Immature natural killer cell (primary cell): ENCODE data around the gene RNASE4. TPM values are rescaled to one million over a fixed set of nuclear protein-coding genes. Genes with fewer than 3 reads are reported as not detected.
"Not testable (repeated sequence)": the region's sequence is repeated elsewhere in the genome, so short reads cannot be mapped to it uniquely, and the experiment has no call there.

ENCODE experiments used
- DNase-seq, 3 donors: peaks; one replicate each; pipeline ENCODE4 v3.0.0; 2022; ENCODE audit warnings: mixed read lengths in 1 of 3
- H3K27ac Mint-ChIP-seq, 6 donors: one replicate each; pipeline ENCODE4 v1.8.0; 2020; ENCODE audit warnings: mixed read lengths in 6 of 6, mild to moderate bottlenecking in 5 of 6, inconsistent platforms in 4 of 6, moderate library complexity in 3 of 6
- H3K27me3 Mint-ChIP-seq, 3 donors: one replicate each; pipeline ENCODE4 v1.8.0; 2020 to 2021; ENCODE audit warnings: low read depth in 3 of 3, mild to moderate bottlenecking in 3 of 3, mixed read lengths in 3 of 3, moderate library complexity in 3 of 3, inconsistent platforms in 1 of 3
- H3K36me3 Mint-ChIP-seq, 3 donors: one replicate each; pipeline ENCODE4 v1.8.0; 2020; ENCODE audit warnings: mixed read lengths in 3 of 3, inconsistent platforms in 2 of 3, mild to moderate bottlenecking in 2 of 3
- H3K4me1 Mint-ChIP-seq, 2 donors: one replicate each; pipeline ENCODE4 v1.8.0; 2020; ENCODE audit warnings: inconsistent platforms in 2 of 2, mild to moderate bottlenecking in 2 of 2, mixed read lengths in 2 of 2, moderate library complexity in 1 of 2
- H3K4me3 Mint-ChIP-seq, 5 donors: one replicate each; pipeline ENCODE4 v1.8.0; 2020; ENCODE audit warnings: mild to moderate bottlenecking in 5 of 5, mixed read lengths in 5 of 5, inconsistent platforms in 3 of 5, moderate library complexity in 3 of 5
- H3K9me3 Mint-ChIP-seq, 6 donors: one replicate each; pipeline ENCODE4 v1.8.0; 2020; ENCODE audit warnings: mild to moderate bottlenecking in 6 of 6, mixed read lengths in 6 of 6, inconsistent platforms in 4 of 6, moderate library complexity in 3 of 6
- polyA plus RNA-seq, 3 donors: library from polyadenylated mRNA; unstranded; fragments of 300-500 nt; fragmentation: Illumina TruSeq; gene quantifications; one replicate each; pipeline ENCODE4 v1.2.3, GENCODE V29; 2021

The RNASE4 gene
- polyA plus RNA-seq, 3 donors from 2014 or later: 0.50 to 1.6 (median 0.82) TPM

DNA sequence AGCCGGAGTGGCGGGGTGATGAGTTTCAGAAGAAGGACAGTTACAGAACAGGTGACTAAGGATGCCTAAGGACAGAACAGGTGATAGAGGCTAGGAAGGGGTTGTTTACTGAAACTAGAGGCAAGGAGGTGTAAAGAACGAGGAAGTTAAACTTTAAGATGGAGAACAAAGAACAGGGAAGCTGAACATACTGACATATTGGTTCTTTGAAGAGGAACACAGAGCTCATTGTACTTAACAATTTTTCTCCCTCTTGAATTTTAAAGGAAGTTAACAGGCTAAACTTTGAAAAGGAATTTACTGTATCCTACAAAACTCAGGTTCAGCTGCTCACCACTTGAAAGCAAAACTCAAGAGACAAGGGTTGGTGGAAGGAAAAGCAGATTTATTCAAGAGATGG, 41.8 kb downstream of the RNASE4 start:
- not testable (repeated sequence) for H3K4me3 Mint-ChIP-seq, H3K27ac Mint-ChIP-seq, H3K4me1 Mint-ChIP-seq, DNase-seq, H3K36me3 Mint-ChIP-seq, H3K9me3 Mint-ChIP-seq
- H3K27me3 Mint-ChIP-seq: peaks cover 3 to 20% (median 4%) of the 10 kb centered on the region in 3 donors

DNA sequence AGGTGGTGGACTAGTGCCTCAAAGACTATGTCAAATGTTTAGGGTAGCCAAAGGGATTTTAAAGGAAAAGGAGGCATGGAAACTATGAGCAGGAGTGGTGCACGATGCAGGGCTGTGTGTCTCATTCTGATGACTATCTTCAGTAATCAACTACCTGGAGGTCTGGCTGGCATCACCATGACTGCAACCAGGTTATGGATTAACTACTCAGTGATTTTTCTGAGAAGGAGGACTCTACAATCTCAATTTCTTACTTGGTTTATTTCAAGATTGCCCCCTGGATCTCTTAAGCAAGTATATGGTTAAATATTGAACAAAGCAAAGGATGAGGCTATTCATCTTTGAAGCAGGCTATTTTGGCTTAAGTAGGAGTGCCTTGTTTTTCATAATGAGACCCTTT, 42.2 kb downstream of the RNASE4 start:
- H3K4me3 Mint-ChIP-seq: no peak overlapping the region
- H3K27me3 Mint-ChIP-seq: peaks cover 3 to 20% (median 4%) of the 10 kb centered on the region in 3 donors
- no peak for DNase-seq
- no peaks in the 10 kb centered on the region for H3K4me1 Mint-ChIP-seq
- H3K36me3 Mint-ChIP-seq: no peaks in the 10 kb centered on the region
- H3K9me3 Mint-ChIP-seq: no peaks in the 10 kb centered on the region
- H3K27ac Mint-ChIP-seq: no peak overlapping the region

DNA sequence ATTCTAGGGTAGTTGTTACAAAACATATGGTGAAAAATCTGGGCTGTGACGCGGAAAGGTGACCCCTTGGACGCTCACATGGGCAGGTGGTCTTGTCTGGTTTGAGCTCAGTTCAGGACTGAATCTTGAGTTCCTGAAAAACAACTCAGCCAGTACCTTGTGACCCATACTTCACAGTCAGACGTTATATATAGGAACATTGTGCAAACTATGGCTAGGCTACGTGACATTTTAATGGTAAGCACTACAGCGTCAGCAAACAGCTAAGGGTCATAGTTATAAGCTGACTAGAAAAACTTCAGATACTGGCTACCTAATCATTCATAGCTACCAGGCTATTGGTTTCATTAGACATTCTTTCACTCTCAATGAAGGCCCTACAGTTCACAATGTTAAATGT, 46.5 kb downstream of the RNASE4 start:
- Mint-ChIP-seq H3K27ac (no peak overlapping the region), H3K4me1 (no peaks in the 10 kb centered on the region), H3K4me3 (no peak overlapping the region), H3K9me3 (no peaks in the 10 kb centered on the region), H3K36me3 (no peaks in the 10 kb centered on the region), H3K27me3 (peaks cover 0 to 4% (median 2%) of the 10 kb centered on the region in 3 donors)
- no peak for DNase-seq

DNA sequence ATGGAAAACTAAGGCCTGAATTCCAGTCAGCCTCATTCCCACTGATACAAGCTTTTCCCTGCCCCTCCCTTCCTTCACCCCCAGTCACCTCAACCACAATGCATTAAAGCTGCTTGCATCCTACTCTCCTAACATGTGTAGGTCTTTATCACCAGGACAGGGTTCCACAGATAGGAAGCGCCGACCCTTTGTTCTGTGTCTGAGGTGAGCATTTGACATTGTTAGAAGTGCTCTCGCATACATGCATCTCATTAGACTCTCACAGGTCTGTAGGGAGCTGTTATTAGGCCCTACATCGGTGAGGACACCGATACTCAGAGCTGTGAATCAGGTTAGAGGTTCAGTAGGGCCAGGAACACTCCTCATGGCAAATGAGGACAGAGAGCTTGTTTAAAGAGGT, 48.1 kb downstream of the RNASE4 start:
- Mint-ChIP-seq H3K27ac (no peak overlapping the region), H3K36me3 (no peaks in the 10 kb centered on the region), H3K4me1 (no peaks in the 10 kb centered on the region), H3K4me3 (no peak overlapping the region), H3K9me3 (no peaks in the 10 kb centered on the region), H3K27me3 (peaks cover 0 to 4% (median 2%) of the 10 kb centered on the region in 3 donors)
- DNase-seq: no peak

DNA sequence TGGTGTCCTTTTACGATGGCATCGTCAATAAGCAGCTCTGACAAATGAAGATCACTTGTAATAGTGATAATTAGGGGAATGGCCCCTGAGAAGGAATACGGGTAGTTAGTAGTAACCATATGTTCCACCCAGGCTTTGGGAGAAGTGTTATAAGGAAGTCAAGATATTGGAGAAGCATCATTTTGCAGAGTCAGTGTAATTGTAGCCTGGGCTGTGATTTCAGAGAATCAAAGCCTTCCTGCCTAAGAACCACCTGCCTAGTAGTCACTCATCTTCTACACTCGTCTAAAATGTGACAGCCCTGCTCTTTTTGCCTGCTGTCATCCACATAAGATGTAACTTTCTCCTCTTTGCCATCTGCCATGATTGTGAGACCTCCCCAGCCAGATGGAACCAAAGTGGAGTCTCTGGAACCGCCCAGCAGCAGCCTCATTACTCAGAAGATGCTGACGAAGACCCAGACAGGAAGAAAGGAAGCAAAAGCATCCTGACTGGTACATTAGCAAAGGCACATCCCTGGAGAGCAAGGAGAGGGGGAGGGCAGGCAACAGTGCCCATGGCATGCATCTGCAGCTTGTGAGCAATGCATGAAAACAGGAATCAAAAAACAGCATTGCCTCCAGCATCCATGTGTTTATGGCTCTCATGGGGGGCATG, 48.7 kb downstream of the RNASE4 start:
- no peak for DNase-seq
- Mint-ChIP-seq H3K9me3 (no peaks in the 10 kb centered on the region), H3K36me3 (no peaks in the 10 kb centered on the region), H3K27ac (no peak overlapping the region), H3K4me3 (no peak overlapping the region), H3K27me3 (peaks cover 0 to 4% (median 2%) of the 10 kb centered on the region in 3 donors), H3K4me1 (no peaks in the 10 kb centered on the region)

GRCh38 chr14:20733684-20734429, 49.5 kb downstream of the RNASE4 start:
- no peak overlapping the region for H3K4me3 Mint-ChIP-seq

GRCh38 chr14:20734430-20734806, 50.1 kb downstream of the RNASE4 start:
- H3K36me3 Mint-ChIP-seq: no peaks in the 10 kb centered on the region
- no peaks in the 10 kb centered on the region for H3K4me1 Mint-ChIP-seq
- H3K27ac Mint-ChIP-seq: no peak overlapping the region
- H3K4me3 Mint-ChIP-seq: no peak overlapping the region
- DNase-seq: no peak
- no peaks in the 10 kb centered on the region for H3K9me3 Mint-ChIP-seq
- peaks cover 0 to 4% (median 2%) of the 10 kb centered on the region in 3 donors for H3K27me3 Mint-ChIP-seq

More at GRCh38 chr14:20733684-20734429, 49.5 kb downstream of the RNASE4 start:
- no peak overlapping the region for H3K27ac Mint-ChIP-seq
- no peaks in the 10 kb centered on the region for H3K9me3 Mint-ChIP-seq
- no peaks in the 10 kb centered on the region for H3K4me1 Mint-ChIP-seq
- H3K27me3 Mint-ChIP-seq: peaks cover 0 to 4% (median 2%) of the 10 kb centered on the region in 3 donors
- no peaks in the 10 kb centered on the region for H3K36me3 Mint-ChIP-seq
- DNase-seq: no peak

DNA sequence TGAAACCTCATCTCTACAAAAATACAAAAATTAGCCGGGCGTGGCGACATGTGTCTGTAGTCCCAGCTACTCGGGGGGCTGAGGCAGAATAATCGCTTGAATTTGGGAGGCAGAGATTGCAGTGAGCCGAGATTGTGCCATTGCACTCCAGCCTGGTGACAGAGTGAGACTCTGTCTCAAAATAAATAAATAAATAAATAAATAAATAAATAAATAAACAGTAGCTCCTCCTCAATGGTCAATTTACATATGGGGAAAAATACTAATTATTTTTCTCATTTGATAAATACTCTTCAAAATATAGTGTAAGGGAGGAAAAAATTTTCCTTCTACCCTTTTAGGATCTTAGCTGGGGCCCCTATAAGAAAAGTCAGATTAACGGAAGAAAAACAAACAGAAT, 53.9 kb downstream of the RNASE4 start:
- H3K9me3 Mint-ChIP-seq, H3K27ac Mint-ChIP-seq, H3K36me3 Mint-ChIP-seq, H3K27me3 Mint-ChIP-seq, H3K4me3 Mint-ChIP-seq, DNase-seq, H3K4me1 Mint-ChIP-seq: not testable (repeated sequence)

DNA sequence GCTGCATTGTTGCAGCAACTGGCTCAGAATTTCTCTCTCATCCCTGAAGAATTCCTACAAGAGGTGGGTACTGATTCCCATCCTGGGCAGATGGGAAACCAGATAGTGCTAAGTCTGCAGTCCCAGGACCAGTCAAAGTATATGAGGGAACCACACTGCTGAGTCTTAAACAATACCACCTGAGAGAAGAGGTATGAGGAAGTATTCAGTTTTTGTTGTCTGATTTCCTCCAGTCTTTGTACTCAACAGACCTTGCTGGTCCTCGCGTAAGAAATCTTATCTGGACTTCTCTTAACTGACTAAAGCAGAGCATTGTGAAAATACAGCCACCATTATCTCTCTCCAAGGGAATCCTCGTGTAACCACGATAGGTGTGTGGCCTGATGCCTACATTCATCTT, 57.8 kb downstream of the RNASE4 start:
- no peak for DNase-seq
- Mint-ChIP-seq H3K9me3 (no peaks in the 10 kb centered on the region), H3K27ac (no peak overlapping the region), H3K4me3 (no peak overlapping the region), H3K27me3 (peaks cover 3% of the 10 kb centered on the region in 3 donors), H3K4me1 (no peaks in the 10 kb centered on the region), H3K36me3 (no peaks in the 10 kb centered on the region)

- no peaks in the 10 kb centered on the region for H3K36me3 Mint-ChIP-seq
- no peak overlapping the region for H3K4me3 Mint-ChIP-seq
- no peak for DNase-seq
- H3K27ac Mint-ChIP-seq: no peak overlapping the region
- no peaks in the 10 kb centered on the region for H3K9me3 Mint-ChIP-seq
- peaks cover 3 to 6% (median 3%) of the 10 kb centered on the region in 3 donors for H3K27me3 Mint-ChIP-seq
- H3K4me1 Mint-ChIP-seq: no peaks in the 10 kb centered on the region
Observed at GRCh38 chr14:20743556-20743955, 59.2 kb downstream of the RNASE4 start.

DNA sequence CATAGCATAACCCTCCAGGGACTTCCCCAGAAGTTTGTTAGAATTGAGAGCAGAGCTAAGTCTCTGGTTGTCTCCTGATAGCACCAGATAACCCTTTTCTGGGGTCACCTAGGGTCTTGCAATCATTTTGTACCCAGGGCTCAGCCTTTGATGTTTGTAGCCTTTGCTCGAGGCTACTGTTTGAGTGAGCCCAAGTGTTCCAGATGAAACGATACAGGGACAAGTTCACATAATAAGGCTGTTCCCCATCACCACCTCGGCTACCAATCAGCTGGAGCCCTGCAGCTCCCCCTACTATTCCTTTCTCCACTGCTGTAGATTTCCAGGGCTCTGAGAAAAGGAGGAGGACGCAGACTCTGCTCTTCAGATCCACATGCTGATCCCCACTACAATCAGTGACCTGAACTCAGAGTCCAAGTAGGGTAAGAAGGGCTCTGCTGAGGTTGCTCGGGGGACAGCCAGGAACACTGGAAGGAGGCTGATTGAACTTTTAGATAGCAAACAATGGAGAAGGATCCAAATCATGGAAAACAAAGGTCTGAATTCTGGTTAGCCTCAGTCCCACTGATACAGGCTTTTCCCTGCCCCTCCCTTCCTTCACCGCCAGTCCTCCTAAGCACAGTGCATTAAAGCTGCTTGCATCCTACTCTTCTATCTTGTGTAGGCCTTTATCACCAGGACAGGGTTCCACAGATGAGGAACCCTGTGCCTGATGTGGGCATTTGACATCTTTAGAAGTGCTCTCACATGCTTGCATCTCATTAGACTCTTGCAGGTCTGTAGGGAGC, 61.4 kb downstream of the RNASE4 start, which contains the start of gene EDDM3A:
EDDM3A (plus strand) TSS at position 317 of the 788 bp plus-strand sequence. CDS start 1,694 bp downstream, outside the sequence.
- Mint-ChIP-seq H3K27ac (no peak within 1 kb of the TSS), H3K9me3 (no peaks in the 10 kb centered on the region), H3K27me3 (peaks cover 0 to 10% (median 1%) of the 10 kb centered on the region in 3 donors), H3K4me1 (no peaks in the 10 kb centered on the region), H3K36me3 (no peaks in the 10 kb centered on the region), H3K4me3 (no peak within 1 kb of the TSS)
- DNase-seq: no peak

DNA sequence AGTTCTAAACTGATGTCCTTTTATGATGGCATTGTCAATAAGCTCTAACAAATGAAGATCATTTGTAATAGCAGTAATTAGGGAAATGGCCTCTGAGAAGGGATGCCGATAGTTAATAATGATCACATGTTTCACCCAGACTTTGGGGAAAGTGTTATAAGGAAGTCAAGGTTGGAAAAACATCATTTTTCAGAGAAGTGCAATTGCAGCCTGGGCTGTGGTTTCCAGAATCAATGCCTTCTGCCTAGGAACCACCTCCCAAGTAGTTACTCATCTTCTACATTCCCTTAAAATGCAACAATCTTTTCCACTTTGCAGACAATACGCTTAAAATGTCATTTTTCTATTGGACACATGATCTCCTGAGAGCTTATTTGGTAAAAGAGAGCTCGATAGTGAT, 62.2 kb downstream of the RNASE4 start:
- Mint-ChIP-seq H3K4me3 (no peak overlapping the region), H3K9me3 (peaks cover 0 to 1% (median 0%) of the 10 kb centered on the region in 6 donors)
- no peak for DNase-seq

DNA sequence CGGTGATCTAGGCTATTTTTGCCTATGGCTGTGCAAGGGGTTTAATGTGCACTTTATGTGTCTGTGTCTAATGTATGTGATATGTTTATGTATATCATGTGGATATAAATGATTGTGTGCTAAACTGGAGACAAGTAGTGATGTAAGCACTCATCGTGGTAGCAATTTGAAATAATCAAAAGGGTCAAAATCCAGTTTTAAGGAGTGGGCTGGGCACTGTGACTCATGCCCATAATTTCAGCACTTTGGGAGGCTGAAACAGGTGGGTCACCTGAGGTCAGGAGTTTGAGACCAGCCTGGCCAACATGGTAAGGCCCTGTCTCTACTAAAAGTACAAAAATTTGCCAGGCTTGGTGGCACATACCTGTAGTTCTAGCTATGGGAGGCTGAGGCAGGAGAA, 64.1 kb downstream of the RNASE4 start:
- Mint-ChIP-seq H3K9me3 (peaks cover 0 to 17% (median 4%) of the 10 kb centered on the region in 6 donors), H3K4me1 (no peaks in the 10 kb centered on the region), H3K4me3 (no peak overlapping the region), H3K36me3 (peaks cover 0 to 6% (median 0%) of the 10 kb centered on the region in 3 donors), H3K27ac (no peak overlapping the region), H3K27me3 (peaks cover 1 to 7% (median 3%) of the 10 kb centered on the region in 3 donors)
- no peak for DNase-seq

More for the DNA sequence above, 62.2 kb downstream of the RNASE4 start:
- peaks cover 1 to 10% (median 1%) of the 10 kb centered on the region in 3 donors for H3K27me3 Mint-ChIP-seq
- H3K27ac Mint-ChIP-seq: no peak overlapping the region
- H3K4me1 Mint-ChIP-seq: no peaks in the 10 kb centered on the region
- peaks cover 0 to under 1% (median 0%) of the 10 kb centered on the region in 3 donors for H3K36me3 Mint-ChIP-seq

DNA sequence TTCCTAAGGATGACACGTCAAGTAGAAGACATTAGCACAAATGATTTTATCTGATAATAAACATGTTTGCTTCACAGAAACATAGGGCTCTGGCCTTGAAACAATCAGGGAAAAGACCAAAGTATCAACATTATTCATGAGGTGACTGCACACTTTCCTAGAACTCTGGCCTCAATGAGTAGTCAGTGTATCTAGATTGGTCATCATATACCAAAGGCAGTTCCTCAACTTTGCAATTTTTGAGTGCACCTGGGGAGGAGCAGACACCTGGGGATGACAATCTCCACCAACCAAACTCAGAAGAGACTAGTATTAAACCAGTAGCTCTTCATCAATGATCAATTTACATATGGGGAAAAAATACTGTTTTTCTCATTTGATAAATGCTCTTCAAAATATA, 65.8 kb downstream of the RNASE4 start:
- no peak for DNase-seq
- Mint-ChIP-seq H3K9me3 (peaks cover 0 to 17% (median 4%) of the 10 kb centered on the region in 6 donors), H3K4me1 (no peaks in the 10 kb centered on the region), H3K36me3 (peaks cover 0 to 6% (median 0%) of the 10 kb centered on the region in 3 donors), H3K4me3 (no peak overlapping the region), H3K27ac (no peak overlapping the region), H3K27me3 (peaks cover 1 to 7% (median 3%) of the 10 kb centered on the region in 3 donors)
